SK-N-MC (cell line): ENCODE results near the gene SATB2.

Experiments used
- DNase-seq: peaks from one replicate; pipeline ENCODE4 v3.0.0-alpha.2; 2011; ENCODE audit warnings: low read depth, low spot score
- H3K27ac ChIP-seq: fragments of 200-600 bp; sonication (generic); 2 replicates; pipeline ENCODE4 v1.5.1; 2016; ENCODE audit warnings: mixed run types
- H3K36me3 ChIP-seq: fragments of 200-600 bp; sonication (generic); 2 replicates; pipeline ENCODE4 v1.6.1; 2017; ENCODE audit warnings: antibody characterized with exemption, low read length, mixed read lengths; ENCODE audit not compliant: insufficient read depth
- H3K4me3 ChIP-seq: fragments of 200-600 bp; sonication (generic); 2 replicates; pipeline ENCODE4 v1.5.1; 2016
- H3K9ac ChIP-seq: fragments of 200-600 bp; sonication (generic); 2 replicates; pipeline ENCODE4 v1.8.0; 2017; ENCODE audit warnings: mixed run types, mixed read lengths; ENCODE audit not compliant: insufficient read length
- H3K9me3 ChIP-seq: fragments of 200-600 bp; sonication (generic); 2 replicates; pipeline ENCODE4 v1.6.1; 2017; ENCODE audit warnings: low read depth, mild to moderate bottlenecking, antibody characterized with exemption, low read length, moderate library complexity, mixed read lengths
- EZH2 ChIP-seq: fragments of 200-600 bp; sonication (generic); IDR thresholded peaks from one replicate; pipeline ENCODE4 v1.6.1; 2017; ENCODE audit warnings: antibody characterized with exemption
- FOXP2 ChIP-seq: optimal IDR thresholded peaks from 2 replicates; pipeline ENCODE3; 2011; ENCODE audit warnings: mild to moderate bottlenecking, moderate library complexity; ENCODE audit not compliant: insufficient read depth; ENCODE audit errors: extremely low read length, control extremely low read depth
- POLR2AphosphoS5 ChIP-seq: IDR thresholded peaks from 2 replicates; pipeline ENCODE4 v1.6.1; 2012; ENCODE audit warnings: mild to moderate bottlenecking, low read depth, low read length, borderline replicate concordance

Gene SATB2

DNA sequence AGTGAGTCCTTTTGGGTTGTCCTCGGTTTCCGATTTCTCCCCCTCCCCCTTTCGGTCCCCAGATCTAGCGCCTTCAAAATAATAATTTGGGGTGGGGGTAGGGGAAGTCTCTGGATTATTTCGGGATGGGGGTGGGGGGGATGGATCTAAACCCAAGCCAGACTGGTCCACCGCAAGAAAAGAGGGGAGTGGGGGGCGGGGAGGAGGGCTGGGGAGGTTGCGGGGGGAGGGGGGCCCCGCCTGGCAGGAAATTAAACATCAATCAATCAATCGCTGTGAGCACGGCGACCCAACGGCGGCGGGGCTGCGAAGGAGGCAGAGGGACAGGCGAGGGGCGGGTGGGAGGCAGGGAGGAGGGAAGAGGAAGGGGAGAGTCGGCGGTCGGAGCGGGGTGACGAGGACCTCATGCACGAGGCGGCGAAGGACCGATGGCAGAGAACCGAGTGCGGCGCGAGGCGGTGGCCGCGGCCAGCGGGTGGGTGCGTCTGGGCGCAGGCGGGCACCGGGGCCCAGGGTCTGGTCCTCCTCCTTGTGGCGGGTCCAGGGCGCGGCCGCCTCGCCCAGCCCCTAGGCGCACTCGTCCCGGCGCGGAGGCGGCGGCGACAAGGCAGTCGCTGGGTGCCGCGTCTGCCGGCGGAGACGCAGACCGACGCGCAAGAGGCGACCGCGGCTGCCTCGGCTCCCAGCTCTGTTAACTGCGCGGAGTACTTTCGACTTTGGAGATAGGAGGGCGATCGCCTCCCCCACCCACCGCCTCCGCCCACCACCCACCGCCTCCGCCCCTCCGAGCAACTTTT is 468 bp upstream of the SATB2 start:
- no peak for DNase-seq
- TF ChIP-seq EZH2 = no peak
- TF ChIP-seq FOXP2 = no peak
- TF ChIP-seq POLR2AphosphoS5 = no peak
- no peak overlapping the region for H3K9ac ChIP-seq
- no peaks in the 10 kb centered on the region for H3K9me3 ChIP-seq
- H3K4me3 ChIP-seq = peak overlapping the region; percentile 93
- no peaks in the 10 kb centered on the region for H3K36me3 ChIP-seq
- no peak overlapping the region for H3K27ac ChIP-seq

DNA sequence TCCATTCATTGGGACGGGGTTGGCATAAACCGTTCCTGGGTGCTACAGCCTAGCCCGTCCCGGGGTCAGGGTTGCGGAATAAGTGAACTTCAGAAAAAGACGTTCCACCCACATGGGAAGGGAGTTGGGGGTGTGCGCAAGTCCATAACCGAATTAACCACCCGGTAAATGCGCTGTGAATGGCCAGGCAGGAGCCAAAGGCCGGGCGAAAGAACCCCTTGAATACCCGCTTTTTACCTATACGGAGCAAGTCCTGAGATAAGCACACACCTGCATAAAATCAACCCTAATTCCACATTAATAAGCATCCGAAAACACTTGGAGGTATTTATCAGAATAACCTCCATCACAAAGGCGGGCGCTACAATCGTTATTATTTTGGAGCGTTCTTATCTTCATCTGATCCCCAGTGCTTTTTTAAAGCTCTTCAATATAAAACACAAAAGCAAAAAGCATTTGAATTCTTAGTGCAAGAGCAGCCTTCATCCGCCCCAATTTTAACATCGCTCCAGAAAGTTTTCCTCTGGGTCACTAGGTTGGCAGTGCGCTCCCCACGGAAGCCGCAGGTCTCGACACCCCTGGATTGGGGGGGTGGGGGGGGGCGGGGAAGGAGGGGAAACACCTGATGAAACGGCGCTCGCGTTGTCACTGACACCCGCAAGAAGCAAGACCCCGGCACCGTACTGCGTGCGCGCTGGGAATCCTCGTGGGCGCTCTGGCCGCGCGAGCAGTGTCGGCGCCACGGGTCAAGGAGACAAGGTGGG is 1.2 kb downstream of the SATB2 start:
- H3K36me3 ChIP-seq = no peaks in the 10 kb centered on the region
- H3K4me3 ChIP-seq = peak overlapping the region; percentile 93
- no peaks in the 10 kb centered on the region for H3K9me3 ChIP-seq
- no peak overlapping the region for H3K27ac ChIP-seq
- TF ChIP-seq EZH2 (peak; percentile 95), FOXP2 (no peak)
- H3K9ac ChIP-seq = no peak overlapping the region
- no peak for DNase-seq

DNA sequence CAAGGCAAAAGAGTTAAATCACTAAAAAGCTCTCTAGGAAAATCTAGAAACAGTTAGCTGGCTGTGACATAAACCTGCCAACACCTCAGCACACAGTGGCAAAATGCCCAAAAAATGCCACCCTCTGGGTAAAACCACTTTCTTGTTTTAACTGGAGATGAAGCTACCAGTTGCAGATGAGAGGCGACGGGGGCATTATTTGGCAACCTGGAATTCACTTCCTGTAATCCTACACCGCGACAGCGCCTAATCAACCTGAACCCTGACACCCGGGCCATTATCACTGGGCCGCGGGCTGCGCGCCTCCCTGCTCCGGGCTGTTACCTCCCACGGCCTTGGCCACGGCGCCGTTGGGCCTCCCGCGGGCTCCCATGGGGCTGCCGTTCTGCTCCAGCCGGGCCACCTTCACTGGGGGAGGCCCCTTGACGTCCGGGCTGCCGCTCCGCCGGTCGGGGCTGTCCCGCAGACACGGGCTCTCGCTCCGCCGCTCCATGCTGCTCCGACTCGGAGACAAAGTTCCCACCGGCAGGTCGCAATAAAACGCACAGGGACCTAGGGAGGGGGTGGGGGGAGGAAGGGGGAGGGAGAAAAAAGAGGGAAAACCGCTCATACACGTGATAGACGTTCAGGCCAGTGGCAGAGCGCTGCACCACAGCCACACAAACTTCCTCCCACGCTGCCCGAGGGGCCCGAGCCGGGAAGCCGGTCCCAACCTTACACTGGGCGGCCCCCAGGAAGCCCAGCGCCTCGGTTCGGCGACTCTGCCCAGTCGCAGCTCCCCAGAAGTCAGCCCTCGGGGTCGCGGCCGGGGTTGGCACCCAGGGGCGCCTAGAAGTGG is 2.0 kb downstream of the SATB2 start:
- DNase-seq = no peak
- Histone ChIP-seq H3K27ac (no peak overlapping the region), H3K36me3 (no peaks in the 10 kb centered on the region), H3K9ac (no peak overlapping the region), H3K9me3 (no peaks in the 10 kb centered on the region), H3K4me3 (peak overlapping the region; percentile 68)
- no peak for TF ChIP-seq EZH2
- no peak for TF ChIP-seq FOXP2
- no peak for TF ChIP-seq POLR2AphosphoS5

DNA sequence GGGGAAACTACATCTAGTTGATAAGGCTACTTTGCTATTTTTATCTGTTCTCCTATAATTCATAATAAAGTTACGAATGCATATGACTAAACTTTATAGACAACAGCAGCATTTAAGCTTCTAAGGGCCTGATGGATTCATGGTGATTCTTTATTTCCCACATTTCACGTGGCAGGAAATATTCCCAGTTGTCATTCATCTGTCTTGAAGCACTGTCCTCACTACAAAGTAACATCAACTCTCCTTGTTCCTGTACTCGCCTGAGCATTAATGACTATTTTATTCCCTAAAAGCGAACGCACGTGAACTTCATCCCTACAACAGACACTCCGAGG is 2.6 kb downstream of the SATB2 start:
- Histone ChIP-seq H3K36me3 (no peaks in the 10 kb centered on the region), H3K27ac (no peak overlapping the region), H3K9ac (no peak overlapping the region), H3K4me3 (peak overlapping the region; percentile 68; the same call in 1 of the 2 replicates), H3K9me3 (no peaks in the 10 kb centered on the region)
- TF ChIP-seq FOXP2 (no peak), POLR2AphosphoS5 (no peak), EZH2 (no peak)
- DNase-seq = no peak

DNA sequence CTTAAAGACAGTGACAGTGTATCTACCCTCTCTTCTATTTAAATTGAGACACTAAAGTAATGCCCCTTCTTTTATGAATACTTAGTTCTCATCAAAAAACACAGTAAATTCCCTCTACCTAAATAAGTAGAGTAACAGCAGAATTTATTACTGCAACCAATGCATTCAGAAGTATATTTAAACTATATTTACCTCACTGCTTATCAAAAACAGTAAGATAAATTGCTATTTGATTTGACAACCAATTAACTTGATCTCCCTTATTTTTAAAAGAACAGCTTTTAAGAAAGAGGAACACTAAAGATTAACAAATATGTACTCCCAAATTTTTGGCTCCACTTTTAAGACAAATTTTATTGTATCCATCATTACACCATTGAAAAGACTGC is 4.8 kb downstream of the SATB2 start:
- Histone ChIP-seq H3K36me3 (no peaks in the 10 kb centered on the region), H3K4me3 (no peak overlapping the region), H3K9ac (no peak overlapping the region), H3K9me3 (no peaks in the 10 kb centered on the region), H3K27ac (no peak overlapping the region)
- DNase-seq = no peak
- TF ChIP-seq EZH2 = no peak
- no peak for TF ChIP-seq POLR2AphosphoS5
- no peak for TF ChIP-seq FOXP2

DNA sequence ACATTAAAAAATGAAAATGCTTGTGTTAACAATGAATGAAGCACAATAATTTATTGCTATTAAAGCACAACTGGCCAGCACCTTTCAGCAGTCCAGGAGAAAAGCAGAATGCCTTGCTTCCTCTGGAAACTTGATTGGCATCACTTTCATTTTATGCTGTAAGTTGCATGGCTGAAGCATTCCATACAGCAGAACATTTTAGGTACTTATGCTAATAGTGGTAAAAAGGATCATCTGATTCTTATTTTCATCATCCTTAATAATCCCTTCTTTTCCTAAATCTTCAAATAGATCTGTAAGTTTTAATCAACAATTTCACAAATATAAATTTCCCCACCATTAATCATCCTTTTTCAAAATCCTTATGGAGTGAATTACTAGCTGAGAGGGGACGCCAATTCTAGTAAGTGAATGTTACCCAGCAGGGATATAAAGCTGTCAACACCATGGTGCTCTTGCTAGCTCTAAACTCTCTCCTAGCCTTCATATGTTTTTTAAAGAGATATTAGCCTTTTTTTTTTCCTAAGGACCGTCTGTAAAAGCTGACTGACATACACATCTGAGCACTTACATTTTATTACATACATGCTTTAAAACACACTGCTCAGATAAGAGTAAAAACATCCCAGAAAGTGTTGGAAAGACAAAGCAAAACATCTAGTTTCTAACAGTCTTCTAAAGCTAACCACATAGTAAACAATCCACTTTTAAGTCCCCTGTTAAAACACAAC is 5.3 kb downstream of the SATB2 start:
- no peak overlapping the region for H3K4me3 ChIP-seq
- DNase-seq = peak; percentile 39
- TF ChIP-seq FOXP2 (no peak), POLR2AphosphoS5 (no peak), EZH2 (no peak)
- no peaks in the 10 kb centered on the region for H3K9me3 ChIP-seq
- no peak overlapping the region for H3K9ac ChIP-seq
- no peak overlapping the region for H3K27ac ChIP-seq
- H3K36me3 ChIP-seq = no peaks in the 10 kb centered on the region

DNA sequence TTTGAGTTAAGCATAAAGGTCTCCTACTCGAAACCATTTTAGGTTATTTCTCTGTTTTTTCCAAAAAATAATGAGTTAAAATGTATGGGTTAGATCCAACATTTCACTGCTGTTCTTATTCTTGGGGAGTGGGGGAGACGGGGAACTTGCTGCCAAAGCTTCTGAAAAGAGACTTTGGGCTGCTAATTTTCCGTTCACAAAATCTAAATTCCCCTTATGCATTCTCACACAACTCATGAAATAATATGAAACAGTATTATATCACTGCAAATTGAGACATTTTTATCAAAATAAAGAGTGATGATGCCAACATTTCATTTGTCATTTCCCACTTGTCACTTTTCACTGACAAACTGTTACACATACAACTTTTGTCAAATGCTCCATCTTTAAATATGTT is 7.8 kb downstream of the SATB2 start:
- H3K9me3 ChIP-seq = no peaks in the 10 kb centered on the region
- no peak for DNase-seq
- no peaks in the 10 kb centered on the region for H3K36me3 ChIP-seq
- H3K9ac ChIP-seq = no peak overlapping the region
- H3K27ac ChIP-seq = no peak overlapping the region
- H3K4me3 ChIP-seq = no peak overlapping the region
- TF ChIP-seq FOXP2 (no peak), EZH2 (no peak), POLR2AphosphoS5 (no peak)
